Middle frontal gyrus (tissue), 1 donor: ENCODE results near the gene OAS3.

Experiments
- DNase-seq: peaks from one replicate; pipeline ENCODE4 v3.0.0-alpha.2; 2015; ENCODE audit warnings: low spot score; ENCODE audit errors: extremely low spot score

Gene OAS3

GRCh38 chr12:113014565-113014964 is 76.3 kb downstream of the OAS3 start:
- no peak for DNase-seq

DNA sequence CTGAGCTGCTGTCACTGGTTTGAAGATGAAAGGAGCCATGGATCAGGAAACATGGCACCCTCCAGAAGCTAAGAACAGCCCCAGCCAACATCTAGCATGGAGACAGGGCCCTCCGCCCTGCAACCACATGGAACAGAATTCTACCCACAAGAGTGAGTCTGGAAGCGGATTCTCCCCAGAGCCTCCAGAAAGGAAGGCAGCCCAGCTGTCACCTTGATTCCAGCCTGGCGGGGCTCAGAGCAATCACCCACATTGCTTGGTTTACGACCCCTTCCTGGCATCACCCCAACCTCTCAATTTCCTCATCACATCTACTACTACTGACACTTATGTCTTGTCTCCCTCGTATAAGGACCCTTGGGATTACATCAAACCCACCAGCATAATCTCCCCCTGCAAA is 78.5 kb downstream of the OAS3 start:
- DNase-seq, result no peak

DNA sequence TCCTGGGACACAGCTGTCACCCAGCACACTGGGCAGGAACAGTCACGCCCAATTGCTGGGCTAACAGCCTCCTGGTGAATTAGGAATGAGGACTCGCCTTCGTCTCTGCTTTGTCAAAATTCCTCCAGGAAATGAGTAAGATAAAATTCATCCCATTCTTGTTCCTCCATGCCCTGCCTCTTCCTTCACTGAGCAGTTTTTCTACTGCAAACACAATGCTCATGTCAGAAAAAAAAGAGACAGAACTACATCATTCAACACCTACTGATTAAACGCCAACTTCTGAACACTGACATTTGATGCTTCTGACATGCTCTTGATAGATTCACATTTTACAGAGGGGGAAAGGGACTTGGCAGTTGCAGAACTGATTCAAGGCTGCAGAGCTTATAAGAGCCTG is 80.8 kb downstream of the OAS3 start:
- DNase-seq, result no peak

GRCh38 chr12:113021500-113021899 is 83.2 kb downstream of the OAS3 start:
- no peak for DNase-seq
